HepG2 (cell line): ENCODE measurements around the gene ZFR. TPM values are rescaled to one million over a fixed set of nuclear protein-coding genes. Genes with fewer than 3 reads are reported as not detected.
A peak's percentile ranks its signal among the peaks of the same experiment; 100 is the strongest.

Experiments
- ATF3 ChIP-seq: sonication (generic); formaldehyde crosslinking; IDR thresholded peaks from 2 replicates; pipeline ENCODE4 v1.4.0; 2020; ENCODE audit warnings: missing genetic modification reagents
- E2F2 ChIP-seq: sonication (generic); formaldehyde crosslinking; IDR thresholded peaks from 2 replicates; pipeline ENCODE4 v1.4.0; 2020; ENCODE audit warnings: missing genetic modification reagents, borderline replicate concordance
- FOXP4 ChIP-seq: sonication (generic); formaldehyde crosslinking; IDR thresholded peaks from 2 replicates; pipeline ENCODE4 v1.4.0; 2020; ENCODE audit warnings: missing genetic modification reagents
- GRHL1 ChIP-seq: sonication (generic); formaldehyde crosslinking; conservative IDR thresholded peaks from 2 replicates; pipeline ENCODE4 v1.8.0; 2022; ENCODE audit warnings: missing genetic modification reagents
- MAF1 ChIP-seq: sonication (generic); formaldehyde crosslinking; IDR thresholded peaks from 2 replicates; pipeline ENCODE4 v1.5.0; 2020; ENCODE audit warnings: missing genetic modification reagents, borderline replicate concordance
- MED13 ChIP-seq: sonication (generic); formaldehyde crosslinking; IDR thresholded peaks from 2 replicates; pipeline ENCODE4 v1.5.0; 2020; ENCODE audit warnings: missing genetic modification reagents
- MEIS1 ChIP-seq: sonication (generic); formaldehyde crosslinking; IDR thresholded peaks from 2 replicates; pipeline ENCODE4 v1.9.0; 2021; ENCODE audit warnings: mild to moderate bottlenecking, missing genetic modification reagents, moderate library complexity, borderline replicate concordance
- MTF1 ChIP-seq: sonication (generic); formaldehyde crosslinking; IDR thresholded peaks from 2 replicates; pipeline ENCODE4 v1.5.0; 2020; ENCODE audit warnings: missing genetic modification reagents
- NR2F6 ChIP-seq, 2 experiments: IDR thresholded peaks; 2 replicates each; pipeline ENCODE4 v1.6.1; 2016; ENCODE audit warnings: antibody characterized with exemption in 1 of 2, mild to moderate bottlenecking in 1 of 2
- PRDM4 ChIP-seq: sonication (generic); formaldehyde crosslinking; IDR thresholded peaks from 2 replicates; pipeline ENCODE4 v1.9.0; 2021; ENCODE audit warnings: missing genetic modification reagents, borderline replicate concordance
- RELA ChIP-seq: sonication (generic); formaldehyde crosslinking; IDR thresholded peaks from 2 replicates; pipeline ENCODE4 v1.4.0; 2020; ENCODE audit warnings: missing genetic modification reagents
- SAFB2 ChIP-seq: sonication (generic); formaldehyde crosslinking; IDR thresholded peaks from 2 replicates; pipeline ENCODE4 v1.5.1; 2020; ENCODE audit warnings: missing genetic modification reagents, low read depth, mild to moderate bottlenecking, borderline replicate concordance
- SKI ChIP-seq: fragments of 450-650 bp; IDR thresholded peaks from one replicate; pipeline ENCODE4 v1.6.1; 2018; ENCODE audit warnings: mild to moderate bottlenecking; ENCODE audit not compliant: partially characterized antibody
- STAT6 ChIP-seq: sonication (generic); formaldehyde crosslinking; IDR thresholded peaks from 2 replicates; pipeline ENCODE4 v1.4.0; 2020; ENCODE audit warnings: missing genetic modification reagents, mild to moderate bottlenecking, borderline replicate concordance
- ZNF598 ChIP-seq: sonication (generic); formaldehyde crosslinking; IDR thresholded peaks from 2 replicates; pipeline ENCODE4 v1.5.1; 2020; ENCODE audit warnings: mild to moderate bottlenecking, missing genetic modification reagents, borderline replicate concordance
- ZNF7 ChIP-seq: IDR thresholded peaks from 2 replicates; pipeline ENCODE4 v1.6.1; 2016; ENCODE audit warnings: missing biosample characterization, missing genetic modification reagents
- ZNF841 ChIP-seq: sonication (generic); formaldehyde crosslinking; IDR thresholded peaks from 2 replicates; pipeline ENCODE4 v1.8.1; 2023; ENCODE audit warnings: missing genetic modification reagents, borderline replicate concordance
- ZSCAN20 ChIP-seq: sonication (generic); formaldehyde crosslinking; IDR thresholded peaks from 2 replicates; pipeline ENCODE4 v1.4.0; 2020; ENCODE audit warnings: missing genetic modification reagents, mild to moderate bottlenecking, borderline replicate concordance
- polyA plus RNA-seq, 8 experiments: library from polyadenylated mRNA; depleted of rRNA in 3 of 8; stranded (reverse) in 7 of 8; unstranded in 1 of 8; fragments of >200 nt; fragmentation: Illumina TruSeq in 4 of 8; extraction: Trizol in 4 of 8; gene quantifications; 2 replicates each; pipeline versions ENCODE4 v1.2.1 to v1.2.3, GENCODE V29; 2011 to 2016; ENCODE audit warnings: low read depth in 4 of 8, missing spikeins in 1 of 8, mixed read lengths in 1 of 8; ENCODE audit not compliant: insufficient read depth in 1 of 8
- total RNA-seq, 5 experiments: library from RNA; depleted of rRNA; stranded (reverse); fragments of >200 nt; fragmentation: Illumina TruSeq; extraction: Trizol; gene quantifications; 2 replicates each; pipeline ENCODE4 v1.2.3, GENCODE V29; 2016; ENCODE audit warnings: low read depth in 1 of 5

The ZFR gene
- total and polyA plus RNA-seq, 2 of the 13 experiments (the other 11 are each of a cell fraction or from before 2014, with no cell fraction given): 89.0 to 92.8 TPM

- TF ChIP-seq PRDM4: no peak
- TF ChIP-seq ZSCAN20: peak; percentile 7; the same call in 1 of the 2 replicates
- no peak for TF ChIP-seq STAT6
- TF ChIP-seq ZNF841 (CRISPR knock-in tag): no peak
- peak; percentile 15; the same call in 1 of the 2 replicates for TF ChIP-seq SAFB2 (CRISPR knock-in tag)
- no peak for TF ChIP-seq MTF1 (CRISPR knock-in tag)
- TF ChIP-seq SKI: peak; percentile 17
- no peak for TF ChIP-seq NR2F6 (IDR thresholded peaks at IDR 0.05)
- no peak for TF ChIP-seq NR2F6 (CRISPR knock-in tag; IDR thresholded peaks at IDR 0.05)
- no peak for TF ChIP-seq GRHL1
- TF ChIP-seq FOXP4 (CRISPR knock-in tag): no peak
- no peak for TF ChIP-seq ATF3 (CRISPR knock-in tag)
- no peak for TF ChIP-seq MEIS1 (CRISPR knock-in tag)
- TF ChIP-seq MED13: 0 out of 2 replicates have a peak, but pooled peaks have one; percentile 19
- no peak for TF ChIP-seq ZNF7
- TF ChIP-seq MAF1 (CRISPR knock-in tag): no peak
- 0 out of 2 replicates have a peak, but pooled peaks have one; percentile 20 for TF ChIP-seq RELA (CRISPR knock-in tag)
- no peak for TF ChIP-seq E2F2
- no peak for TF ChIP-seq ZNF598 (CRISPR knock-in tag)
Measured at GRCh38 chr5:32312595-32313332, 131.8 kb downstream of the ZFR start, which contains the start of gene MTMR12 (continued).
